Activated naive CD8-positive, alpha-beta T cell treated with anti-CD3 and anti-CD28 coated beads, Interleukin-2, amount 10 ng/mL, durations not matched to agents 7 days and 5 days (primary cell): ENCODE data around the gene DLG2. TPM values are rescaled to one million over a fixed set of nuclear protein-coding genes. Genes with fewer than 3 reads are reported as not detected.

Experiments
- ATAC-seq: fragments of 150-1000 bp; cut with Tn5 transposase; one replicate; pipeline ENCODE4 v1.10.0; 2021; ENCODE audit warnings: low read depth, moderate library complexity
- POLR2A ChIA-PET: fragments of 350-600 bp; sonication (Branson Sonifier 250); formaldehyde crosslinking; loops from one replicate; lab custom pipeline; 2021; ENCODE audit warnings: antibody characterized with exemption; lab: Charles Lee
- DNase-seq: peaks from one replicate; pipeline ENCODE4 v3.0.0; 2021
- H3K27ac Mint-ChIP-seq: one replicate; pipeline ENCODE4 v1.8.0; 2022; ENCODE audit warnings: mild to moderate bottlenecking, mixed read lengths
- H3K27me3 Mint-ChIP-seq: one replicate; pipeline ENCODE4 v1.8.0; 2022; ENCODE audit warnings: mild to moderate bottlenecking, moderate library complexity, mixed read lengths
- H3K36me3 Mint-ChIP-seq: one replicate; pipeline ENCODE4 v1.8.0; 2021; ENCODE audit warnings: mild to moderate bottlenecking, mixed read lengths
- H3K4me1 Mint-ChIP-seq: one replicate; pipeline ENCODE4 v1.8.0; 2021; ENCODE audit warnings: mixed read lengths
- H3K4me3 Mint-ChIP-seq: one replicate; pipeline ENCODE4 v1.8.0; 2022; ENCODE audit warnings: mild to moderate bottlenecking, moderate library complexity, mixed read lengths
- H3K9me3 Mint-ChIP-seq: one replicate; pipeline ENCODE4 v1.8.0; 2021; ENCODE audit warnings: mixed read lengths
- total RNA-seq, 2 experiments: library from RNA; stranded (reverse); gene quantifications; one replicate each; pipeline ENCODE4 v1.2.3, GENCODE V29; 2021

DLG2 gene
- total RNA-seq, 2 experiments from 2014 or later = 2.6 to 3.4 TPM

- no peaks in the 10 kb centered on the region for H3K9me3 Mint-ChIP-seq
- no peaks in the 10 kb centered on the region for H3K4me1 Mint-ChIP-seq
- ATAC-seq (no peak), DNase-seq (no peak)
- POLR2A ChIA-PET = no interaction called here
- no peak overlapping the region for H3K4me3 Mint-ChIP-seq
- H3K36me3 Mint-ChIP-seq = no peaks in the 10 kb centered on the region
- no peak overlapping the region for H3K27ac Mint-ChIP-seq
- H3K27me3 Mint-ChIP-seq = no peaks in the 10 kb centered on the region
These were observed 1997.4 kb downstream of the DLG2 start for GRCh38 chr11:83629775-83630174.

GRCh38 chr11:83628622-83629355 is 1998.4 kb downstream of the DLG2 start:
- H3K4me1 Mint-ChIP-seq = no peaks in the 10 kb centered on the region
- H3K36me3 Mint-ChIP-seq = no peaks in the 10 kb centered on the region
- no peak overlapping the region for H3K27ac Mint-ChIP-seq
- POLR2A ChIA-PET = no interaction called here
- H3K4me3 Mint-ChIP-seq = no peak overlapping the region
- no peak for ATAC-seq
- no peaks in the 10 kb centered on the region for H3K9me3 Mint-ChIP-seq
- no peaks in the 10 kb centered on the region for H3K27me3 Mint-ChIP-seq
- no peak for DNase-seq

GRCh38 chr11:83625336-83625735 is 2001.8 kb downstream of the DLG2 start:
- DNase-seq = no peak
- Mint-ChIP-seq H3K9me3 (no peaks in the 10 kb centered on the region), H3K27me3 (no peaks in the 10 kb centered on the region), H3K4me1 (no peaks in the 10 kb centered on the region), H3K4me3 (no peak overlapping the region), H3K36me3 (no peaks in the 10 kb centered on the region), H3K27ac (no peak overlapping the region)
- ATAC-seq = no peak
- POLR2A ChIA-PET = no interaction called here

GRCh38 chr11:83617671-83618070 is 2009.5 kb downstream of the DLG2 start:
- Mint-ChIP-seq H3K4me3 (no peak overlapping the region), H3K27me3 (no peaks in the 10 kb centered on the region), H3K27ac (no peak overlapping the region), H3K36me3 (no peaks in the 10 kb centered on the region), H3K9me3 (no peaks in the 10 kb centered on the region), H3K4me1 (no peaks in the 10 kb centered on the region)
- no peak for ATAC-seq
- POLR2A ChIA-PET = no interaction called here
- DNase-seq = no peak

- no peak overlapping the region for H3K4me3 Mint-ChIP-seq
- peaks cover 2% of the 10 kb centered on the region for H3K9me3 Mint-ChIP-seq
- H3K4me1 Mint-ChIP-seq = no peaks in the 10 kb centered on the region
- no peaks in the 10 kb centered on the region for H3K36me3 Mint-ChIP-seq
- no peak for DNase-seq
- no peaks in the 10 kb centered on the region for H3K27me3 Mint-ChIP-seq
- POLR2A ChIA-PET = no interaction called here
- H3K27ac Mint-ChIP-seq = no peak overlapping the region
- ATAC-seq = no peak
These were observed 2013.4 kb downstream of the DLG2 start for GRCh38 chr11:83613767-83614121.

GRCh38 chr11:83612891-83613766 is 2014.0 kb downstream of the DLG2 start:
- DNase-seq (no peak), ATAC-seq (no peak)
- Mint-ChIP-seq H3K36me3 (no peaks in the 10 kb centered on the region), H3K4me3 (no peak overlapping the region), H3K27me3 (no peaks in the 10 kb centered on the region), H3K4me1 (no peaks in the 10 kb centered on the region), H3K9me3 (peaks cover 2% of the 10 kb centered on the region), H3K27ac (no peak overlapping the region)
- POLR2A ChIA-PET = no interaction called here

GRCh38 chr11:83611600-83611999 is 2015.5 kb downstream of the DLG2 start:
- POLR2A ChIA-PET = no interaction called here
- no peak overlapping the region for H3K27ac Mint-ChIP-seq
- H3K4me1 Mint-ChIP-seq = no peaks in the 10 kb centered on the region
- no peak overlapping the region for H3K4me3 Mint-ChIP-seq
- H3K36me3 Mint-ChIP-seq = no peaks in the 10 kb centered on the region
- H3K27me3 Mint-ChIP-seq = no peaks in the 10 kb centered on the region
- ATAC-seq (no peak), DNase-seq (no peak)
- peaks cover 2% of the 10 kb centered on the region for H3K9me3 Mint-ChIP-seq

- no peak for ATAC-seq
These were observed 2016.1 kb downstream of the DLG2 start for GRCh38 chr11:83611031-83611430.

GRCh38 chr11:83609191-83609590 is 2018.0 kb downstream of the DLG2 start:
- H3K4me3 Mint-ChIP-seq = no peak overlapping the region
- DNase-seq = no peak
- H3K36me3 Mint-ChIP-seq = no peaks in the 10 kb centered on the region
- H3K9me3 Mint-ChIP-seq = peaks cover 2% of the 10 kb centered on the region
- POLR2A ChIA-PET = no interaction called here
- no peak for ATAC-seq
- no peak overlapping the region for H3K27ac Mint-ChIP-seq
- no peaks in the 10 kb centered on the region for H3K4me1 Mint-ChIP-seq
- no peaks in the 10 kb centered on the region for H3K27me3 Mint-ChIP-seq

More at GRCh38 chr11:83611031-83611430, 2016.1 kb downstream of the DLG2 start:
- POLR2A ChIA-PET = no interaction called here
- no peak for DNase-seq
- no peaks in the 10 kb centered on the region for H3K4me1 Mint-ChIP-seq
- H3K36me3 Mint-ChIP-seq = no peaks in the 10 kb centered on the region
- no peak overlapping the region for H3K27ac Mint-ChIP-seq
- H3K27me3 Mint-ChIP-seq = no peaks in the 10 kb centered on the region
- peaks cover 2% of the 10 kb centered on the region for H3K9me3 Mint-ChIP-seq
- no peak overlapping the region for H3K4me3 Mint-ChIP-seq

- no peak for DNase-seq
- no peak overlapping the region for H3K27ac Mint-ChIP-seq
- no peaks in the 10 kb centered on the region for H3K27me3 Mint-ChIP-seq
- H3K36me3 Mint-ChIP-seq = no peaks in the 10 kb centered on the region
- peaks cover 2% of the 10 kb centered on the region for H3K9me3 Mint-ChIP-seq
- no peak for ATAC-seq
- H3K4me3 Mint-ChIP-seq = no peak overlapping the region
- POLR2A ChIA-PET = no interaction called here
- no peaks in the 10 kb centered on the region for H3K4me1 Mint-ChIP-seq
These were observed 2018.6 kb downstream of the DLG2 start for GRCh38 chr11:83608571-83608970.

- Mint-ChIP-seq H3K27ac (no peak overlapping the region), H3K4me1 (no peaks in the 10 kb centered on the region), H3K4me3 (no peak overlapping the region), H3K36me3 (no peaks in the 10 kb centered on the region), H3K27me3 (no peaks in the 10 kb centered on the region), H3K9me3 (no peaks in the 10 kb centered on the region)
- no peak for ATAC-seq
- POLR2A ChIA-PET = no interaction called here
- no peak for DNase-seq
These were observed 2025.1 kb downstream of the DLG2 start for GRCh38 chr11:83601914-83602527.

- H3K36me3 Mint-ChIP-seq = no peaks in the 10 kb centered on the region
- POLR2A ChIA-PET = no interaction called here
- no peaks in the 10 kb centered on the region for H3K9me3 Mint-ChIP-seq
- H3K4me1 Mint-ChIP-seq = no peaks in the 10 kb centered on the region
- DNase-seq (no peak), ATAC-seq (no peak)
- no peaks in the 10 kb centered on the region for H3K27me3 Mint-ChIP-seq
- H3K27ac Mint-ChIP-seq = no peak overlapping the region
- H3K4me3 Mint-ChIP-seq = no peak overlapping the region
These were observed 2025.8 kb downstream of the DLG2 start for GRCh38 chr11:83601201-83601913.

- DNase-seq (no peak), ATAC-seq (no peak)
- H3K27ac Mint-ChIP-seq = no peak overlapping the region
- no peak overlapping the region for H3K4me3 Mint-ChIP-seq
- H3K36me3 Mint-ChIP-seq = no peaks in the 10 kb centered on the region
- H3K4me1 Mint-ChIP-seq = no peaks in the 10 kb centered on the region
- POLR2A ChIA-PET = no interaction called here
- no peaks in the 10 kb centered on the region for H3K27me3 Mint-ChIP-seq
- H3K9me3 Mint-ChIP-seq = no peaks in the 10 kb centered on the region
These were observed 2026.5 kb downstream of the DLG2 start for GRCh38 chr11:83600661-83601060.
